ENCODE measurements around the gene MS4A10.

- no peak for TF ChIP-seq POLR2A (conservative IDR thresholded peaks at IDR 0.05)
- no peak for TF ChIP-seq ZBTB49 (CRISPR knock-in tag; IDR thresholded peaks at IDR 0.05; ENCODE audit: borderline replicate concordance)
- TF ChIP-seq RNF2 (IDR thresholded peaks at IDR 0.05) = no peak
- no peak for TF ChIP-seq ZNF263 (CRISPR knock-in tag; IDR thresholded peaks at IDR 0.05; ENCODE audit: borderline replicate concordance)
- no peak for TF ChIP-seq HOMEZ (CRISPR knock-in tag; IDR thresholded peaks at IDR 0.05)
- no peak for TF ChIP-seq SP1 (CRISPR knock-in tag; IDR thresholded peaks at IDR 0.05)
- no peak for TF ChIP-seq ZFX (CRISPR knock-in tag; IDR thresholded peaks at IDR 0.05)
- no peak for TF ChIP-seq EZH2 (IDR thresholded peaks at IDR 0.05; ENCODE audit: borderline replicate concordance, low read depth, low read length)
- TF ChIP-seq ZNF232 (CRISPR knock-in tag; IDR thresholded peaks at IDR 0.05) = no peak
- no peak for TF ChIP-seq RUNX1 (IDR thresholded peaks at IDR 0.05; ENCODE audit: low read depth)
- no peak for TF ChIP-seq RFX5 (IDR thresholded peaks at IDR 0.05; ENCODE audit: low read depth, low read length)
- TF ChIP-seq RCOR1 (IDR thresholded peaks at IDR 0.05; ENCODE audit: borderline replicate concordance in 1 of 2, low read depth in 2 of 2, low read length in 2 of 2) = no peak
These were observed 53.0 kb downstream of the MS4A10 start for GRCh38 chr11:60838132-60838531.
